ENCODE data around the gene TSPAN9. TPM values are rescaled to one million over a fixed set of nuclear protein-coding genes. Genes with fewer than 3 reads are reported as not detected.

Gene TSPAN9
- total RNA-seq, 1 experiment from 2014 or later = 7.7 TPM

- no TSS peak for BruUV-seq (replicated peaks)
These were observed 226.4 kb downstream of the TSPAN9 start for GRCh38 chr12:3303410-3304136.

More at GRCh38 chr12:3303410-3304136, 226.4 kb downstream of the TSPAN9 start:
- CTCF ChIA-PET = interaction anchor here (0.6 to 1.1 kb wide), 3 partner anchors 12 to 496 kb away, joined by 3 to 5 read pairs (median 4); no protein-coding TSS in a partner anchor
- H3K27ac ChIP-seq (ENCODE audit: low read length) = no peak overlapping the region
- no peak for DNase-seq (ENCODE audit: low read depth, low spot score)
- in situ Hi-C loops (cut with HindIII; ENCODE audit: low pct_unique_long_range_greater_than_20kb, low sequenced_read_pairs) = no loop called here
- POLR2A ChIA-PET = no interaction called here
- H3K4me3 ChIP-seq (ENCODE audit: low read depth in 2 of 2, low read length in 2 of 2) = no peak overlapping the region
- H3K4me1 ChIP-seq (ENCODE audit: control insufficient read depth, insufficient read depth, low read length) = peaks cover 4% of the 10 kb centered on the region; the same call in 1 of the 2 replicates
- intact Hi-C loops (cut with micrococcal nuclease; ENCODE audit: unreplicated experiment) = loop anchor here (10.0 kb wide), 2 partner anchors 151 to 501 kb away; no protein-coding TSS in a partner anchor
- no peaks in the 10 kb centered on the region for H3K36me3 ChIP-seq (ENCODE audit: control insufficient read depth, insufficient read depth, low read length)
- no peak for TF ChIP-seq POLR2AphosphoS5 (IDR thresholded peaks at IDR 0.05; ENCODE audit: low read depth, low read length)
- TF ChIP-seq SIN3A (IDR thresholded peaks at IDR 0.05; ENCODE audit: borderline replicate concordance, insufficient read depth, low read depth, low read length) = no peak
- TF ChIP-seq TCF7L2 (IDR thresholded peaks at IDR 0.05; ENCODE audit: low read depth, low read length) = no peak
- no peak for TF ChIP-seq CTCF (IDR thresholded peaks at IDR 0.05)
- TF ChIP-seq REST (IDR thresholded peaks at IDR 0.05; ENCODE audit: insufficient read depth in 1 of 2, low read depth in 2 of 2, low read length in 1 of 2) = no peak
- H3K9me3 ChIP-seq (ENCODE audit: control insufficient read depth, insufficient read depth, low read depth, low read length) = no peaks in the 10 kb centered on the region
- ATAC-seq = no peak
- H3K27me3 ChIP-seq (ENCODE audit: control insufficient read depth, insufficient read depth, low read length) = no peaks in the 10 kb centered on the region
